ENCODE measurements around the gene UBE2I. TPM values are rescaled to one million over a fixed set of nuclear protein-coding genes. Genes with fewer than 3 reads are reported as not detected.

UBE2I gene
- polyA plus RNA-seq, 2 of the 4 experiments (the other 2 are of a cell fraction) = 170 to 208 TPM

- ATAC-seq (no peak), FAIRE-seq (no peak), DNase-seq (ENCODE audit: low read depth in 1 of 2, low spot score in 1 of 2) (no peak)
- WGBS (ENCODE audit: missing lambda C conversion rate) = 93% methylated on average over 14 of the region's 17 CpGs
- Histone ChIP-seq H3K4me2 (no peak overlapping the region), H3K4me1 (peaks cover 10% of the 10 kb centered on the region), H3K27ac (no peak overlapping the region), H3K4me3 (no peak overlapping the region), H3K9me3 (no peaks in the 10 kb centered on the region)
- POLR2A ChIA-PET = no interaction called here
- CTCF ChIA-PET = interaction anchor here (1.3 to 9.4 kb wide), 4 partner anchors 13 to 25 kb away, joined by 3 to 78 read pairs (median 24); no protein-coding TSS in a partner anchor
- TF ChIP-seq HOXA7 (CRISPR knock-in tag; IDR thresholded peaks at IDR 0.05) (no peak), HES2 (IDR thresholded peaks at IDR 0.05) (no peak), ZC3H11A (IDR thresholded peaks at IDR 0.05) (no peak), E2F6 (IDR thresholded peaks at IDR 0.05; ENCODE audit: borderline replicate concordance, low read depth) (no peak), EHF (CRISPR knock-in tag; IDR thresholded peaks at IDR 0.05) (no peak), KDM1A (IDR thresholded peaks at IDR 0.05; ENCODE audit: low read depth) (no peak), RNF2 (IDR thresholded peaks at IDR 0.05; ENCODE audit: borderline replicate concordance, low read depth) (no peak), HMGXB4 (CRISPR knock-in tag; IDR thresholded peaks at IDR 0.05; ENCODE audit: borderline replicate concordance) (no peak), SREBF2 (IDR thresholded peaks at IDR 0.05) (no peak), ZFP36 (IDR thresholded peaks at IDR 0.05; ENCODE audit: borderline replicate concordance, partially characterized antibody) (no peak), CHD2 (IDR thresholded peaks at IDR 0.05; ENCODE audit: low read length, partially characterized antibody) (no peak), TFCP2L1 (CRISPR knock-in tag; IDR thresholded peaks at IDR 0.05) (no peak), TP53 (CRISPR knock-in tag; IDR thresholded peaks at IDR 0.05) (no peak), FOSL2 (IDR thresholded peaks at IDR 0.05) (no peak), FOSL2 (CRISPR knock-in tag; IDR thresholded peaks at IDR 0.05) (no peak), CEBPB (IDR thresholded peaks at IDR 0.05) (no peak), NR3C1 (IDR thresholded peaks at IDR 0.05) (no peak), ATOH8 (CRISPR knock-in tag; IDR thresholded peaks at IDR 0.05; ENCODE audit: low read depth) (no peak), POLR2AphosphoS2 (conservative IDR thresholded peaks at IDR 0.05; ENCODE audit: low read length) (no peak)
Observed at GRCh38 chr16:1349951-1350350, 40.5 kb downstream of the UBE2I start.

GRCh38 chr16:1350691-1351090 lies 41.3 kb downstream of the UBE2I start:
- FAIRE-seq (no peak), DNase-seq (ENCODE audit: low read depth in 1 of 2, low spot score in 1 of 2) (no peak), ATAC-seq (no peak)
- Histone ChIP-seq H3K4me2 (peak overlapping the region; percentile 99), H3K4me1 (peaks cover 13% of the 10 kb centered on the region), H3K4me3 (peak overlapping the region; percentile 94), H3K9me3 (no peaks in the 10 kb centered on the region), H3K27ac (peak overlapping the region in 1 of 2 experiments; percentile 96; a peak in 4 of 6 replicates)
- ChIA-PET POLR2A (no interaction called here), CTCF (interaction anchor here (0.7 to 7.1 kb wide), 5 partner anchors 13 to 24 kb away, joined by 3 to 46 read pairs (median 3); no protein-coding TSS in a partner anchor)
- TF ChIP-seq FOSL2 (IDR thresholded peaks at IDR 0.05) = no peak
- TF ChIP-seq FOSL2 (CRISPR knock-in tag; IDR thresholded peaks at IDR 0.05) = no peak
- TF ChIP-seq RNF2 (IDR thresholded peaks at IDR 0.05; ENCODE audit: borderline replicate concordance, low read depth) = no peak
- no peak for TF ChIP-seq HMGXB4 (CRISPR knock-in tag; IDR thresholded peaks at IDR 0.05; ENCODE audit: borderline replicate concordance)
- TF ChIP-seq RCOR1 (IDR thresholded peaks at IDR 0.05; ENCODE audit: low read depth, low read length) = no peak
- no peak for TF ChIP-seq PBX3 (IDR thresholded peaks at IDR 0.05)
- no peak for TF ChIP-seq RARB (CRISPR knock-in tag; IDR thresholded peaks at IDR 0.05)
- no peak for TF ChIP-seq CTCF (IDR thresholded peaks at IDR 0.05)
- TF ChIP-seq RFX5 (IDR thresholded peaks at IDR 0.05) = no peak
- TF ChIP-seq POLR2A (IDR thresholded peaks at IDR 0.05; ENCODE audit: low read length) = no peak
- no peak for TF ChIP-seq HOXB5 (CRISPR knock-in tag; IDR thresholded peaks at IDR 0.05)
- no peak for TF ChIP-seq JUNB (IDR thresholded peaks at IDR 0.05)
- TF ChIP-seq MAZ (IDR thresholded peaks at IDR 0.05; ENCODE audit: borderline replicate concordance, low read depth, low read length) = no peak
- no peak for TF ChIP-seq TP53 (CRISPR knock-in tag; IDR thresholded peaks at IDR 0.05)
- WGBS (ENCODE audit: missing lambda C conversion rate) = 83% methylated on average over 19 of the region's 19 CpGs
